ENCODE data around the gene CARNS1. TPM values are rescaled to one million over a fixed set of nuclear protein-coding genes. Genes with fewer than 3 reads are reported as not detected.

CARNS1 gene
- total and polyA plus RNA-seq, 2 of the 13 experiments (the other 11 are each of a cell fraction or from before 2014, with no cell fraction given): not detected

DNA sequence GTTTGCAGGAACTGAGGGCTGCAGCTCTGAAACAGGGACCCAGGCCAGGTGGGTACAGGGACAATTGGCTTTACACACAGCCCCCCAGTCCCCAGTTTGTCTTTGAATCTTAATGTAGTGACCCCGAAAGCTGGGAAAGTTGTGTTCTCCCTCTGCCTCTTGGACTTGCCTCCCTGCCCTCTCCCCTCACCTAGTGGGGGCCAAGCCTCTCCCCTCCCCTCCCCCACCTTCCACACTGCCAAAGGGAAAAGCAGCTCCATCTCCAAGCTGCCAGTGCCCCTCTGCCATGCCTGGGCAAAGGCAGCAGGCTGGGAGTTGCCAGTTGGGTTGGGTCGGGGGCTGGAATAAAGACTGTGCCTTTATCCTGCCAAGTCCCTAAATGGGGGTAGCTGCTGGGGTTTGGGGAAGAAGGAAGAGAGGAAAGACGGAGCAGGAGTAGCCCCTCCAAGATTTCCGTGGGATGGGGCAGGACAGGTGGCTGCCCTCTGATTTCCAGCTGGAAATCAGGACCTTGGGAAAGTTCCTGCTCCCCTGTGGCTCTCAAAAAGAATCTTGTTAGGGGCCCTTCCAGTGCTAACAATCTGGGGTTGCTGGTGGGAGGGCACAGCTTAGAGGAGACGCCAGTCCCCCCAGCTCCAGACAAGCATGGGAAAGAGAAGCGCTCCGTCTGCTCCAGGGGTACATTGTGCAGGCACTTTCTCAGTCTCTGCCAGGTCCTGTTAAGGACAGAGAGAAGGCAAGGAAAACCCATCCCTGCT is 39.2 kb upstream of the CARNS1 start:
- Histone ChIP-seq H3K9me3 (ENCODE audit: low read length) (no peaks in the 10 kb centered on the region), H3K4me1 (ENCODE audit: insufficient read depth, low read length) (peaks cover 44% of the 10 kb centered on the region), H3K4me2 (ENCODE audit: low read depth, low read length) (no peak overlapping the region), H3K27ac (ENCODE audit: extremely low read length, insufficient read depth, low read length) (no peak overlapping the region), H4K20me1 (ENCODE audit: insufficient read depth, low read length) (no peaks in the 10 kb centered on the region), H3K79me2 (ENCODE audit: insufficient read depth, low read length) (no peaks in the 10 kb centered on the region), H3K27me3 (ENCODE audit: control insufficient read depth in 1 of 2, insufficient read depth in 2 of 2, low read length in 2 of 2) (peaks cover 3 to 20% of the 10 kb centered on the region in 2 experiments; a peak in 3 of 5 replicates), H3K36me3 (replicated peaks in 1 of 2; ENCODE audit: control insufficient read depth in 1 of 2, insufficient read depth in 2 of 2, low read length in 2 of 2) (no peaks in the 10 kb centered on the region), H2AFZ (ENCODE audit: low read length) (no peak overlapping the region), H3K9ac (ENCODE audit: insufficient read depth, low read depth, low read length) (no peak overlapping the region), H3K4me3 (replicated peaks in 1 of 3; ENCODE audit: insufficient read depth in 1 of 3, low read depth in 2 of 3, low read length in 3 of 3) (no peak overlapping the region)
- in situ Hi-C loops (cut with HindIII; ENCODE audit: extremely low pct_ligation_motif_present, low pct_unique_long_range_greater_than_20kb) (no loop called here), intact Hi-C loops (cut with micrococcal nuclease; ENCODE audit: unreplicated experiment) (no loop called here)
- ChIA-PET CTCF (ENCODE audit: low intra/inter-chr PET ratio, low total read pairs) (no interaction called here), POLR2A (interaction anchor here (1.2 to 18.5 kb wide), 2 partner anchors 15 to 23 kb away, joined by 4 to 365 read pairs; partner anchors contain the start of genes POLD4 and RAD9A)
- no peak for DNase-seq (ENCODE audit: low spot score)
- no peak for FAIRE-seq
- ATAC-seq: no peak
- no TSS peak for BruUV-seq (replicated peaks)
- 67% methylated on average over 4 of the region's 7 CpGs for WGBS (ENCODE audit: low lambda C conversion rate)
- TF ChIP-seq, protein P1, sequence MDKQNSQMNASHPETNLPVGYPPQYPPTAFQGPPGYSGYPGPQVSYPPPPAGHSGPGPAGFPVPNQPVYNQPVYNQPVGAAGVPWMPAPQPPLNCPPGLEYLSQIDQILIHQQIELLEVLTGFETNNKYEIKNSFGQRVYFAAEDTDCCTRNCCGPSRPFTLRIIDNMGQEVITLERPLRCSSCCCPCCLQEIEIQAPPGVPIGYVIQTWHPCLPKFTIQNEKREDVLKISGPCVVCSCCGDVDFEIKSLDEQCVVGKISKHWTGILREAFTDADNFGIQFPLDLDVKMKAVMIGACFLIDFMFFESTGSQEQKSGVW (CRISPR knock-in tag; IDR thresholded peaks at IDR 0.05; ENCODE audit: borderline replicate concordance): no peak
- TF ChIP-seq, protein P2, sequence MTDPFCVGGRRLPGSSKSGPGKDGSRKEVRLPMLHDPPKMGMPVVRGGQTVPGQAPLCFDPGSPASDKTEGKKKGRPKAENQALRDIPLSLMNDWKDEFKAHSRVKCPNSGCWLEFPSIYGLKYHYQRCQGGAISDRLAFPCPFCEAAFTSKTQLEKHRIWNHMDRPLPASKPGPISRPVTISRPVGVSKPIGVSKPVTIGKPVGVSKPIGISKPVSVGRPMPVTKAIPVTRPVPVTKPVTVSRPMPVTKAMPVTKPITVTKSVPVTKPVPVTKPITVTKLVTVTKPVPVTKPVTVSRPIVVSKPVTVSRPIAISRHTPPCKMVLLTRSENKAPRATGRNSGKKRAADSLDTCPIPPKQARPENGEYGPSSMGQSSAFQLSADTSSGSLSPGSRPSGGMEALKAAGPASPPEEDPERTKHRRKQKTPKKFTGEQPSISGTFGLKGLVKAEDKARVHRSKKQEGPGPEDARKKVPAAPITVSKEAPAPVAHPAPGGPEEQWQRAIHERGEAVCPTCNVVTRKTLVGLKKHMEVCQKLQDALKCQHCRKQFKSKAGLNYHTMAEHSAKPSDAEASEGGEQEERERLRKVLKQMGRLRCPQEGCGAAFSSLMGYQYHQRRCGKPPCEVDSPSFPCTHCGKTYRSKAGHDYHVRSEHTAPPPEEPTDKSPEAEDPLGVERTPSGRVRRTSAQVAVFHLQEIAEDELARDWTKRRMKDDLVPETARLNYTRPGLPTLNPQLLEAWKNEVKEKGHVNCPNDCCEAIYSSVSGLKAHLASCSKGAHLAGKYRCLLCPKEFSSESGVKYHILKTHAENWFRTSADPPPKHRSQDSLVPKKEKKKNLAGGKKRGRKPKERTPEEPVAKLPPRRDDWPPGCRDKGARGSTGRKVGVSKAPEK (CRISPR knock-in tag; IDR thresholded peaks at IDR 0.05; ENCODE audit: borderline replicate concordance): no peak
- TF ChIP-seq ZNF33B (CRISPR knock-in tag; IDR thresholded peaks at IDR 0.05) (no peak), CHD2 (IDR thresholded peaks at IDR 0.05; ENCODE audit: low read depth, low read length) (no peak)
- TF ChIP-seq, protein P3, sequence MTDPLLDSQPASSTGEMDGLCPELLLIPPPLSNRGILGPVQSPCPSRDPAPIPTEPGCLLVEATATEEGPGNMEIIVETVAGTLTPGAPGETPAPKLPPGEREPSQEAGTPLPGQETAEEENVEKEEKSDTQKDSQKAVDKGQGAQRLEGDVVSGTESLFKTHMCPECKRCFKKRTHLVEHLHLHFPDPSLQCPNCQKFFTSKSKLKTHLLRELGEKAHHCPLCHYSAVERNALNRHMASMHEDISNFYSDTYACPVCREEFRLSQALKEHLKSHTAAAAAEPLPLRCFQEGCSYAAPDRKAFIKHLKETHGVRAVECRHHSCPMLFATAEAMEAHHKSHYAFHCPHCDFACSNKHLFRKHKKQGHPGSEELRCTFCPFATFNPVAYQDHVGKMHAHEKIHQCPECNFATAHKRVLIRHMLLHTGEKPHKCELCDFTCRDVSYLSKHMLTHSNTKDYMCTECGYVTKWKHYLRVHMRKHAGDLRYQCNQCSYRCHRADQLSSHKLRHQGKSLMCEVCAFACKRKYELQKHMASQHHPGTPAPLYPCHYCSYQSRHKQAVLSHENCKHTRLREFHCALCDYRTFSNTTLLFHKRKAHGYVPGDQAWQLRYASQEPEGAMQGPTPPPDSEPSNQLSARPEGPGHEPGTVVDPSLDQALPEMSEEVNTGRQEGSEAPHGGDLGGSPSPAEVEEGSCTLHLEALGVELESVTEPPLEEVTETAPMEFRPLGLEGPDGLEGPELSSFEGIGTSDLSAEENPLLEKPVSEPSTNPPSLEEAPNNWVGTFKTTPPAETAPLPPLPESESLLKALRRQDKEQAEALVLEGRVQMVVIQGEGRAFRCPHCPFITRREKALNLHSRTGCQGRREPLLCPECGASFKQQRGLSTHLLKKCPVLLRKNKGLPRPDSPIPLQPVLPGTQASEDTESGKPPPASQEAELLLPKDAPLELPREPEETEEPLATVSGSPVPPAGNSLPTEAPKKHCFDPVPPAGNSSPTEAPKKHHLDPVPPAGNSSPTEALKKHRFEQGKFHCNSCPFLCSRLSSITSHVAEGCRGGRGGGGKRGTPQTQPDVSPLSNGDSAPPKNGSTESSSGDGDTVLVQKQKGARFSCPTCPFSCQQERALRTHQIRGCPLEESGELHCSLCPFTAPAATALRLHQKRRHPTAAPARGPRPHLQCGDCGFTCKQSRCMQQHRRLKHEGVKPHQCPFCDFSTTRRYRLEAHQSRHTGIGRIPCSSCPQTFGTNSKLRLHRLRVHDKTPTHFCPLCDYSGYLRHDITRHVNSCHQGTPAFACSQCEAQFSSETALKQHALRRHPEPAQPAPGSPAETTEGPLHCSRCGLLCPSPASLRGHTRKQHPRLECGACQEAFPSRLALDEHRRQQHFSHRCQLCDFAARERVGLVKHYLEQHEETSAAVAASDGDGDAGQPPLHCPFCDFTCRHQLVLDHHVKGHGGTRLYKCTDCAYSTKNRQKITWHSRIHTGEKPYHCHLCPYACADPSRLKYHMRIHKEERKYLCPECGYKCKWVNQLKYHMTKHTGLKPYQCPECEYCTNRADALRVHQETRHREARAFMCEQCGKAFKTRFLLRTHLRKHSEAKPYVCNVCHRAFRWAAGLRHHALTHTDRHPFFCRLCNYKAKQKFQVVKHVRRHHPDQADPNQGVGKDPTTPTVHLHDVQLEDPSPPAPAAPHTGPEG (CRISPR knock-in tag; IDR thresholded peaks at IDR 0.05): no peak
- TF ChIP-seq, protein P4, sequence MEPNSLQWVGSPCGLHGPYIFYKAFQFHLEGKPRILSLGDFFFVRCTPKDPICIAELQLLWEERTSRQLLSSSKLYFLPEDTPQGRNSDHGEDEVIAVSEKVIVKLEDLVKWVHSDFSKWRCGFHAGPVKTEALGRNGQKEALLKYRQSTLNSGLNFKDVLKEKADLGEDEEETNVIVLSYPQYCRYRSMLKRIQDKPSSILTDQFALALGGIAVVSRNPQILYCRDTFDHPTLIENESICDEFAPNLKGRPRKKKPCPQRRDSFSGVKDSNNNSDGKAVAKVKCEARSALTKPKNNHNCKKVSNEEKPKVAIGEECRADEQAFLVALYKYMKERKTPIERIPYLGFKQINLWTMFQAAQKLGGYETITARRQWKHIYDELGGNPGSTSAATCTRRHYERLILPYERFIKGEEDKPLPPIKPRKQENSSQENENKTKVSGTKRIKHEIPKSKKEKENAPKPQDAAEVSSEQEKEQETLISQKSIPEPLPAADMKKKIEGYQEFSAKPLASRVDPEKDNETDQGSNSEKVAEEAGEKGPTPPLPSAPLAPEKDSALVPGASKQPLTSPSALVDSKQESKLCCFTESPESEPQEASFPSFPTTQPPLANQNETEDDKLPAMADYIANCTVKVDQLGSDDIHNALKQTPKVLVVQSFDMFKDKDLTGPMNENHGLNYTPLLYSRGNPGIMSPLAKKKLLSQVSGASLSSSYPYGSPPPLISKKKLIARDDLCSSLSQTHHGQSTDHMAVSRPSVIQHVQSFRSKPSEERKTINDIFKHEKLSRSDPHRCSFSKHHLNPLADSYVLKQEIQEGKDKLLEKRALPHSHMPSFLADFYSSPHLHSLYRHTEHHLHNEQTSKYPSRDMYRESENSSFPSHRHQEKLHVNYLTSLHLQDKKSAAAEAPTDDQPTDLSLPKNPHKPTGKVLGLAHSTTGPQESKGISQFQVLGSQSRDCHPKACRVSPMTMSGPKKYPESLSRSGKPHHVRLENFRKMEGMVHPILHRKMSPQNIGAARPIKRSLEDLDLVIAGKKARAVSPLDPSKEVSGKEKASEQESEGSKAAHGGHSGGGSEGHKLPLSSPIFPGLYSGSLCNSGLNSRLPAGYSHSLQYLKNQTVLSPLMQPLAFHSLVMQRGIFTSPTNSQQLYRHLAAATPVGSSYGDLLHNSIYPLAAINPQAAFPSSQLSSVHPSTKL (CRISPR knock-in tag; IDR thresholded peaks at IDR 0.05): no peak
